ENCODE measurements around the gene SIVA1.

Gene SIVA1

GRCh38 chr14:104800015-104800770 is 47.2 kb downstream of the SIVA1 start:
- Histone ChIP-seq H3K79me2 (ENCODE audit: insufficient read depth, low read length) (peaks cover 8% of the 10 kb centered on the region), H4K20me1 (ENCODE audit: insufficient read depth, low read length, poor library complexity, severe bottlenecking) (peaks cover 5% of the 10 kb centered on the region), H3K9me3 (ENCODE audit: insufficient read depth, low read depth, low read length) (no peaks in the 10 kb centered on the region), H3K9me2 (replicated peaks; ENCODE audit: low read depth, low read length) (no peaks in the 10 kb centered on the region), H3K9ac (ENCODE audit: low read depth, low read length, poor library complexity, severe bottlenecking) (peak overlapping the region; percentile 86), H3K36me3 (ENCODE audit: insufficient read depth, low read length) (no peaks in the 10 kb centered on the region), H3K4me1 (ENCODE audit: insufficient read depth, low read length, poor library complexity, severe bottlenecking) (peaks cover 35% of the 10 kb centered on the region), H3F3A (ENCODE audit: low read depth) (peaks cover 13% of the 10 kb centered on the region), H3K4me2 (ENCODE audit: low read depth, low read length, poor library complexity, severe bottlenecking) (peak overlapping the region; percentile 88), H2AFZ (ENCODE audit: low read length) (peak overlapping the region; percentile 97), H3K4me3 (ENCODE audit: low read length, poor library complexity, severe bottlenecking) (peak overlapping the region; percentile 86), H3K27me3 (ENCODE audit: insufficient read depth, low read length, poor library complexity, severe bottlenecking) (no peaks in the 10 kb centered on the region)
- TF ChIP-seq CTCF (conservative IDR thresholded peaks at IDR 0.05; ENCODE audit: low read length): peak; percentile 26
- TF ChIP-seq EZH2phosphoT487 (IDR thresholded peaks at IDR 0.05; ENCODE audit: borderline replicate concordance): no peak

GRCh38 chr14:104800771-104801519 is 48.0 kb downstream of the SIVA1 start, which contains the start of gene ZBTB42:
Gene ZBTB42, plus strand, starts transcription at chr14:104801101. Its CDS starts 97 bp downstream, at chr14:104801198.
- peaks cover 33% of the 10 kb centered on the region for H3K4me1 ChIP-seq (ENCODE audit: insufficient read depth, low read length, poor library complexity, severe bottlenecking)
- H3F3A ChIP-seq (ENCODE audit: low read depth): peaks cover 13% of the 10 kb centered on the region
- H3K4me2 ChIP-seq (ENCODE audit: low read depth, low read length, poor library complexity, severe bottlenecking): peak within 1 kb of the TSS; percentile 88
- peak within 1 kb of the TSS; percentile 86 for H3K9ac ChIP-seq (ENCODE audit: low read depth, low read length, poor library complexity, severe bottlenecking)
- H4K20me1 ChIP-seq (ENCODE audit: insufficient read depth, low read length, poor library complexity, severe bottlenecking): peaks cover 5% of the 10 kb centered on the region
- H3K9me3 ChIP-seq (ENCODE audit: insufficient read depth, low read depth, low read length): no peaks in the 10 kb centered on the region
- H3K27me3 ChIP-seq (ENCODE audit: insufficient read depth, low read length, poor library complexity, severe bottlenecking): no peaks in the 10 kb centered on the region
- H3K36me3 ChIP-seq (ENCODE audit: insufficient read depth, low read length): no peaks in the 10 kb centered on the region
- H3K79me2 ChIP-seq (ENCODE audit: insufficient read depth, low read length): peaks cover 8% of the 10 kb centered on the region
- H3K4me3 ChIP-seq (ENCODE audit: low read length, poor library complexity, severe bottlenecking): peak within 1 kb of the TSS; percentile 86
- peak within 1 kb of the TSS; percentile 97 for H2AFZ ChIP-seq (ENCODE audit: low read length)
- H3K9me2 ChIP-seq (replicated peaks; ENCODE audit: low read depth, low read length): no peaks in the 10 kb centered on the region
- TF ChIP-seq EZH2phosphoT487 (IDR thresholded peaks at IDR 0.05; ENCODE audit: borderline replicate concordance): no peak
- no peak for TF ChIP-seq CTCF (conservative IDR thresholded peaks at IDR 0.05; ENCODE audit: low read length)

- Histone ChIP-seq H2AFZ (ENCODE audit: low read length) (no peak overlapping the region), H3F3A (ENCODE audit: low read depth) (peaks cover 13% of the 10 kb centered on the region), H3K4me1 (ENCODE audit: insufficient read depth, low read length, poor library complexity, severe bottlenecking) (peaks cover 27% of the 10 kb centered on the region), H3K27me3 (ENCODE audit: insufficient read depth, low read length, poor library complexity, severe bottlenecking) (no peaks in the 10 kb centered on the region), H3K9ac (ENCODE audit: low read depth, low read length, poor library complexity, severe bottlenecking) (peak overlapping the region; percentile 70), H3K36me3 (ENCODE audit: insufficient read depth, low read length) (no peaks in the 10 kb centered on the region), H3K9me3 (ENCODE audit: insufficient read depth, low read depth, low read length) (no peaks in the 10 kb centered on the region), H3K4me2 (ENCODE audit: low read depth, low read length, poor library complexity, severe bottlenecking) (peak overlapping the region; percentile 84), H3K4me3 (ENCODE audit: low read length, poor library complexity, severe bottlenecking) (peak overlapping the region; percentile 83), H4K20me1 (ENCODE audit: insufficient read depth, low read length, poor library complexity, severe bottlenecking) (peaks cover 5% of the 10 kb centered on the region), H3K79me2 (ENCODE audit: insufficient read depth, low read length) (peaks cover 8% of the 10 kb centered on the region), H3K9me2 (replicated peaks; ENCODE audit: low read depth, low read length) (no peaks in the 10 kb centered on the region)
- TF ChIP-seq EZH2phosphoT487 (IDR thresholded peaks at IDR 0.05; ENCODE audit: borderline replicate concordance) (no peak), CTCF (conservative IDR thresholded peaks at IDR 0.05; ENCODE audit: low read length) (no peak)
Measured at GRCh38 chr14:104801520-104802393, 48.8 kb downstream of the SIVA1 start.
